Mucosa of rectum (tissue), 2 donors: ENCODE results near the gene GIN1.
"Not testable (repeated sequence)": the region's sequence is repeated elsewhere in the genome, so short reads cannot be mapped to it uniquely, and the experiment has no call there.

Experiments used
- H3K27ac ChIP-seq, 2 donors: one replicate each; pipeline ENCODE4 v1.7.0; 2013; ENCODE audit warnings: inconsistent platforms in 2 of 2, low read depth in 2 of 2, low read length in 2 of 2
- H3K27me3 ChIP-seq, 2 donors: one replicate each; pipeline ENCODE4 v1.7.0; 2013; ENCODE audit warnings: low read length in 2 of 2; ENCODE audit not compliant: control insufficient read depth in 2 of 2, insufficient read depth in 2 of 2
- H3K36me3 ChIP-seq, 2 donors: one replicate each; pipeline ENCODE4 v1.7.0; 2013; ENCODE audit warnings: low read length in 2 of 2; ENCODE audit not compliant: control insufficient read depth in 2 of 2, insufficient read depth in 2 of 2
- H3K4me1 ChIP-seq, 2 donors: one replicate each; pipeline ENCODE4 v1.7.0; 2013; ENCODE audit warnings: low read length in 2 of 2, mild to moderate bottlenecking in 1 of 2; ENCODE audit not compliant: control insufficient read depth in 2 of 2, insufficient read depth in 2 of 2
- H3K4me3 ChIP-seq, 2 donors: one replicate each; pipeline ENCODE4 v1.7.0; 2013; ENCODE audit warnings: low read length in 2 of 2
- H3K9ac ChIP-seq, 2 donors: one replicate each; pipeline ENCODE4 v1.7.0; 2013; ENCODE audit warnings: low read length in 2 of 2, low read depth in 1 of 2, mild to moderate bottlenecking in 1 of 2
- H3K9me3 ChIP-seq, 2 donors: one replicate each; pipeline ENCODE4 v1.7.0; 2013; ENCODE audit warnings: low read length in 2 of 2; ENCODE audit not compliant: control insufficient read depth in 2 of 2
- donor health status: healthy.
- donor health status: Normal muscosa, but diverticular disease.

GIN1 gene

DNA sequence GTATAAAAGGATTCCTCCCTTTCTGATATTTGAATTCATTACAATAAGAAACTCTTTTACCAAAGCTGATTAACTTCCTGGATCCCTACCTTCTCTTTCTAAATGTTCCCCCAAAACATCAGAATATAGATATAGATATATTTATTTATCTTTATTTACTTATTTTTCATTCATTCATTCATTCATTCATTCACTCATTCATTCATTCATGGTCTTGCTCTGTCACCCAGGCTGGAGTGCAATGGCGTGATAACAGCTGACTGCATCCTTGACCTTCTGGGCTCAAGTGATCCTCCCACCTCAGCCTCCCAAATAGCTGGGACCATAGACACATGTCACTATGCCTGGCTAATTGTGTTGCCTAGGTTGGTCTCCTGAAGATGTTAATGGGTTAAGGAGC, 30.7 kb downstream of the GIN1 start:
- Histone ChIP-seq H3K36me3 (peaks cover 6 to 27% of the 10 kb centered on the region in 2 donors), H3K27me3 (no peaks in the 10 kb centered on the region), H3K4me3 (no peak overlapping the region), H3K4me1 (no peaks in the 10 kb centered on the region), H3K9ac (no peak overlapping the region), H3K9me3 (no peaks in the 10 kb centered on the region), H3K27ac (no peak overlapping the region)

DNA sequence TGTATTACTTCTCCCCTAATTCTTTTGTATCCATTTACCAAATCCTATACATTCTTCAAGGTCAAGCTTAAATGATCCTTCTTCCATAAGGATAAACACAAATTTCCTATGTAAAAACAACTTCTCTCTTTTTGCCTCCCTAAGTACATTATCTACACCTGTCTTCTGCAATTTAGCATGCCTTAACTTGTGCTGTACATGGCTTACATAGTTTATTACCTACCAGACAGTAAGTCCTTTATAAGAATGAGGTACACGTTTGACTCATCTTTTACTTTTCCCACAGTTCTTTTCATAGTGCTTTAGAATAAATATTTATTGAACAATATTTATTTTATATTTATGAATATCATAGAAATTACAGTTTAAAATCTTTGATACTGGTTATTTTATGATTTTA, 33.4 kb downstream of the GIN1 start:
- Histone ChIP-seq H3K27me3 (no peaks in the 10 kb centered on the region), H3K36me3 (peaks cover 6 to 27% of the 10 kb centered on the region in 2 donors), H3K9me3 (peaks cover 1 to 5% of the 10 kb centered on the region in 2 donors)

DNA sequence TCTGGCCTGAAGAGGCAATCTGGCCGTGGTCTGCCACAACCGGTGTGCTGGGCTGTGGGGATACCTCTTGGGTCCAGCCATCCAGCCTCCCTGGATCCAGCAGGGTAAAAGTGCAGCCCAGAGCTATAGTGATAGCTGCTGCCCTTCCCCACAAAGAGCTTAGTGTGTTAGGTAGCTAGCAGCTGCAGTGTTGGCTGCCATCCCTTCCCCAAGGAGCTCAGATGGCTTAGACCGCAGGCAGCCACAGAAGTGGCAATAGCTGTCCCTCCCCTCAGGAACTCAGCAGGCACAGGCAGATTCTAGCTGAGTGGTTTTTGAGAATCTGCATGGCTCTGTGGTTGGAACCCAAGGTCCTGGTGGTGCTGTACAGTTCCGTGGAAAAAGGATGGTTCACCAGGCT, 40.1 kb downstream of the GIN1 start:
- H3K4me1 ChIP-seq, result no peaks in the 10 kb centered on the region
- peaks cover 10 to 12% of the 10 kb centered on the region in 2 donors for H3K9me3 ChIP-seq
- H3K27me3 ChIP-seq, result no peaks in the 10 kb centered on the region
- H3K27ac ChIP-seq, result no peak overlapping the region
- peaks cover 0 to under 1% of the 10 kb centered on the region in 2 donors for H3K36me3 ChIP-seq
- no peak overlapping the region for H3K4me3 ChIP-seq
- no peak overlapping the region for H3K9ac ChIP-seq

More for the DNA sequence above, 33.4 kb downstream of the GIN1 start:
- Histone ChIP-seq H3K27ac (no peak overlapping the region), H3K9ac (no peak overlapping the region), H3K4me3 (no peak overlapping the region), H3K4me1 (no peaks in the 10 kb centered on the region)

DNA sequence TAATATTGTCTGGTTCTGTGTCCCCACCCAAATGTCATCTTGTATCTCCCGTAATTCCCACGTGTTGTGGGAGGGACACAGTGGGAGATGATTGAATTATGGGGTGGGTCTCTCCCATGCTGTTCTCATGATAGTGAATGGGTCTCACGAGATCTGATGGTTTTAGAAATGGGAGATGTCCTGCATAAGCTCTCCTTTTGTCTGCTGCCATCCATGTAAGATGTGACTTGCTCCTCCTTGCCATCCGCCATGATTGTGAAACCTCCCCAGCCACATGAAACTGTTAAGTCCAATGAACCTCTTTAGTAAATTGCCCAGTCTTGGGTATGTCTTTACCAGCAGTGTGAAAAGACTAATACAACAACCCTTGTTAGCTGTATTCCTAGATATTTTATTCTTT, 44.5 kb downstream of the GIN1 start:
- Histone ChIP-seq H3K36me3 (no peaks in the 10 kb centered on the region), H3K9me3 (peaks cover 3 to 9% of the 10 kb centered on the region in 2 donors), H3K27ac (no peak overlapping the region), H3K4me3 (no peak overlapping the region), H3K9ac (no peak overlapping the region), H3K4me1 (no peaks in the 10 kb centered on the region), H3K27me3 (no peaks in the 10 kb centered on the region)

DNA sequence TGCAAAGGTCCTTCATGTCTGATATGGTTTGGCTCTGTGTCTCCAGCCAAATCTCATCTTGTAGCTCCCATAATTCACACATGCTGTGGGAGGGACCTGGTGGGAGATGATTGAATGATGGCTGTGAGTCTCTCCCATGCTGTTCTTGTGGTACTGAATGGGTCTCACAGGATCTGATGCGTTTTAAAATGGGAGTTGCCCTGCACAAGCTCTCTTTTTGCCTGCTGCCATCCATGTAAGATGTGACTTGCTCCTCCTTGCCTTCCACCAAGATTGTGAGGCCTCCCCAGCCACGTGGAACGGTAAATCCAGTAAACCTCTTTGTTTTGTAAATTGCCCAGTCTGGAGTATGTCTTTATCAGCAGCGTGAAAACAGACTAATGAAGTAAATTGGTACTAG, 46.4 kb downstream of the GIN1 start:
- H3K36me3 ChIP-seq, H3K9me3 ChIP-seq, H3K27ac ChIP-seq, H3K9ac ChIP-seq, H3K27me3 ChIP-seq, H3K4me3 ChIP-seq, H3K4me1 ChIP-seq: not testable (repeated sequence)

DNA sequence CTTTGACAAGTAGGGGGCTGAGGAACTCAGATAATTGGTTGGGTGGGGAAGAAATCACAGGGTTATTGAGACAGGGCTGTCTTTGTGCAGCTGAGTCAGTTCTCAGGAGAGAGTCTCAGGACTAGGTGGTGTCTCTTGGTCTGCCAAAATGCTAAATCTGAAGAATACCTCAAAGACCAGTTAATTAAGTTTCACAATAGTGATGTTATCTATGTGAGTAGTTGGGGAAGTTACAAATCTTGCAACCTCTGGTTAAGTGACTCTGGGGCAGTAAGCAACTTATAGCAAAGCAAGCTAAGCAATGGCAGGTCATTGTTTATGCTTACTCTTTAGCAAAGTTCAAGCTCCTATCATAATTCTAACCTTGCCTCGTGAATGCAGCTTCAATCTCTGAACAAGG, 53.6 kb downstream of the GIN1 start:
- Histone ChIP-seq H3K27me3 (no peaks in the 10 kb centered on the region), H3K9ac (no peak overlapping the region), H3K36me3 (no peaks in the 10 kb centered on the region), H3K9me3 (no peaks in the 10 kb centered on the region), H3K4me3 (no peak overlapping the region), H3K4me1 (no peaks in the 10 kb centered on the region), H3K27ac (no peak overlapping the region)

DNA sequence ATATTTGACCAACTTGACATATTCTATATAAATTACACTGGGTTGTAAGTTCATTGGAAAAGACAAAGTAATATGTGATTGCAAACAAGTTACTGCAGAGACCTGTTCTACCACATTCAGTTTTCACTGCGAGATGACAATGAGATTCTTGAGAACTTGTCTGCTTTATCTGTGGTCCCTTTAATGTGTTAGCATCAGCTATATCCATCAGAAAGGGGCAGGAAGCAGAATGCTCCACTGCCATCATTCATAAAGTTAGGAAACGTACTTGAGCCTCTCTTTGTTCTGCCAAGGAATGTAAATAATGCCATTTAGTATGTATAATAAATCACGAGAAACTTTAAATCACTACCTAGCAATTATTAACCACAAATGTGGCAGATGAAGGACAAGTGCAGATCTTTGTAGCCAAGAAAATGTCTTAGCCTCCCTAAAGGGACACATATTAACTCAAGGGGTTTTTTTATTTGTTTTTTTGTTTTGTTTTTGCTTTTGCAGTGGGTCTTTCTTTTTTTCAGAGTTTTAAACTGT, 59.4 kb downstream of the GIN1 start:
- Histone ChIP-seq H3K4me1 (no peaks in the 10 kb centered on the region), H3K9me3 (no peaks in the 10 kb centered on the region), H3K36me3 (no peaks in the 10 kb centered on the region), H3K27me3 (no peaks in the 10 kb centered on the region), H3K4me3 (no peak overlapping the region), H3K9ac (no peak overlapping the region), H3K27ac (no peak overlapping the region)

DNA sequence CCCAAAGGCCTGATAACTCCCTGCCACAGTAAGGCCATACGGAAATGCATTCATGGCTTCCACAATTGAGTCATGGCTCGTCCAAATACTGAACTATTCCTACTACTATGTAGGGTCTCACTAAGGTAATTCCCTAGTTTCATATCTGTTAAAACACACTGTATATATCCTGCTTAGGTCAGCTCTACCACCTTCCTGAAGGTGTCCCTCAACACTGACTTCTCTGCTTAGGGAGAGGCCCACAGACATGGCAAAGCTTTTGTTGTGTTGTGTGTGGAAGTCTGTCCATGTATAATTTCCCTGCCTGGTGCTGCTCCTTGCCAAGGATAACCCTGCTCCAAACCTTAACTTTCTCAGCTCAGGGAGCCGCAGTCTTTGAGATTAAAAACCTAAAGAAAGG, 60.4 kb downstream of the GIN1 start:
- Histone ChIP-seq H3K36me3 (no peaks in the 10 kb centered on the region), H3K4me3 (no peak overlapping the region), H3K27ac (no peak overlapping the region)

DNA sequence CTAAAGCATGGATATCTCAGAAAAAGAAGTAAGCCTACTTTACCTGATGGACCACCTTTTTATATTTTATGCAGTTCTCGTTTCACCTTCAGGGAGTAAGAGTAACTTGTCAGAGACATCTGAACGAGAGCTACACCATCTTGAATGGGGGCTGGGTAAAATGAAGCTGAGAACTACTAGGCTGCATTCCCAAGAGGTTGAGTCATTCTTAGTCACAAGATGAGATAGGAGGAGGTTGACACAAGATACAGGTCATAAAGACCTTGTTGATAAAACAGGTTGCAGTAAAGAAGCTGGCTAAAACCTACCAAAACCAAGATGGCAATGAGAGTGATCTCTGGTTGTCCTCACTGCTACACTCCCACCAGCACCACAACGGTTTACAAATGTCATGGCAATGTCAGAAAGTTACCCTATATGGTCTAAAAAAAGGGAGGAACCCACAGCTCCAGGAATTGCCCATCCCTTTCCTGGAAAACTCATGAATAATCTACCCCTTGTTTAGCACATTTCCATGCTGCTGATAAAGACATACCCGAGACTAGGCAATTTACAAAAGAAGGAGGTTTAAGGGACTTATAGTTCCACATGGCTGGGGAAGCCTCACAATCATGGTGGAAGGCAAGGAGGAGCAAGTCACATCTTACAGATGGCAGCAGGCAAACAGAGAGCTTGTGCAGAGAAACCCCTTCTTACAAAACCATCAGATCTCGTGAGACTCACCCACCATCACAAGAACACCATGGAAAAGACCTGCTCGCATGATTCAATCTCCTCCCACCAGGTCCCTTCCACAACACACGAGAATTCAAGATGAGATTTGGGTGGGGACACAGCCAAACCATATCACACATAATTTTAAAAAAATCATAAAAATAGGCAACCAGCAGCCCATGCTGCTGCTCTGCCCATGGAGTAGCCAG, 62.5 kb downstream of the GIN1 start:
- no peaks in the 10 kb centered on the region for H3K9me3 ChIP-seq
- no peaks in the 10 kb centered on the region for H3K27me3 ChIP-seq
- no peaks in the 10 kb centered on the region for H3K4me1 ChIP-seq
- H3K9ac ChIP-seq, result no peak overlapping the region
- no peak overlapping the region for H3K27ac ChIP-seq
- no peak overlapping the region for H3K4me3 ChIP-seq
- no peaks in the 10 kb centered on the region for H3K36me3 ChIP-seq

More for the DNA sequence above, 60.4 kb downstream of the GIN1 start:
- no peaks in the 10 kb centered on the region for H3K4me1 ChIP-seq
- no peaks in the 10 kb centered on the region for H3K27me3 ChIP-seq
- H3K9ac ChIP-seq, result no peak overlapping the region
- no peaks in the 10 kb centered on the region for H3K9me3 ChIP-seq

DNA sequence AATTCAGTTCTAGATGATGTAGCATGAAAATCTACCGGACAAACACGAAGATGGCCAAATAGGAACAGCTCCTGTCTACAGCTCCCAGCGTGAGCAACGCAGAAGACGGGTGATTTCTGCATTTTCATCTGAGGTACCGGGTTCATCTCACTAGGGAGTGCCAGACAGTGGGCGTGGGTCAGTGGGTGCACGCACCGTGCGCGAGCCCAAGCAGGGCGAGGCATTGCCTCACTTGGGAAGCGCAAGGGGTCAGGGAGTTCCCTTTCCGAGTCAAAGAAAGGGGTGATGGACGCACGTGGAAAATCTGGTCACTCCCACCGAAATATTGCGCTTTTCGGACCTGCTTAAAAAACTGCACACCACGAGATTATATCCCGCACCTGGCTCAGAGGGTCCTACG, 73.2 kb downstream of the GIN1 start:
- H3K9me3 ChIP-seq, result not testable (repeated sequence)

More for the DNA sequence above, 73.2 kb downstream of the GIN1 start:
- H3K9ac ChIP-seq, H3K36me3 ChIP-seq, H3K27ac ChIP-seq, H3K27me3 ChIP-seq, H3K4me3 ChIP-seq, H3K4me1 ChIP-seq: not testable (repeated sequence)
